Measurements from ENCODE around the gene SMCO2. TPM values are rescaled to one million over a fixed set of nuclear protein-coding genes. Genes with fewer than 3 reads are reported as not detected.
A peak's percentile ranks its signal among the peaks of the same experiment; 100 is the strongest.

The SMCO2 gene
- total RNA-seq, 5 donors from 2014 or later (not counting 1 experiment from before 2014, with no cell fraction given), result not detected

GRCh38 chr12:27431185-27431584 is 15.4 kb upstream of the SMCO2 start:
- H3K4me3 Mint-ChIP-seq, result no peak overlapping the region

DNA sequence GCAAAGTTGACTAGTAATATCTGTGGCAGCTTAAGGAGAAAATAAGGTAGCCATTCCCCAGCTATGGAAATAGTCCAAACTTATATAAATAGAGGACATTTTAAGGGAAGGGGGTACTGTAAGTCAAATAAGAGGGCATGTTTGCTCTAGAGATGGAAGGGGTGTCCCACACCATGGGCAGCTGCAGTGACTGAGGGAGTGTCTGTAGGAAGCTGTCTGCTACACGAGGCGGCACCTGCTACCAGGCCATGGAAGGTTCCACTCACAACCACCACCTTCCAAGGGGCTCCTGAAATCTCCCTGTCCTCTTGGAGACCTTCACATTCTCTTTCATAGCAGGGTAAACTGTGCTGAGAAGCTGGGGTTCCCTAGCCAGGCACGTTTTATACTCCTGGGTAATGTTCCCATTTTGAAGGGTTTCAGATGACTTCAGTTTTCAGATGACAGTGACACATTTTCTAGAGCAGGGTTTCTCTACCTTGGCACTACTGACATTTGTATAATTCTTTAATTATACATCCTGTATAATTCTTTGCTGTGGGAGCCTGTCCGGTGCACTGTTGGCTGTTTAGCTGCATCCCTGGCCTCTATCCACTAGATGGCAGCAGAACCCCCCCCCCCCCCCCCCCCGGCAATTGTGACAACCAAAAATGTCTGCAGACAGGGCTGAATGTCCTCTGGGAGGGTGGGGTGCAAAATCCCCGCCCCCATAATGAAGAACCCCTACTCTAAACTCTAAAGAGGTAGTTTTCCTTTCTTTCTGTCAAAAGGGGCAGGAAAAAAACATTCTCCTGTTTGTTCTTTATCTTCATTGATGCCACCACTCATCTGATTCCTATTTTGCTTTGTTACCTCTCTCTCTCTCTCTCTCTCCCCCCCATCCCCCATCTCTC is 11.6 kb upstream of the SMCO2 start:
- no peaks in the 10 kb centered on the region for H3K9me3 ChIP-seq
- Mint-ChIP-seq H3K27ac (no peak overlapping the region), H3K36me3 (no peaks in the 10 kb centered on the region), H3K9me3 (peaks cover 0 to 4% (median 0%) of the 10 kb centered on the region in 3 donors), H3K4me3 (no peak overlapping the region), H3K27me3 (peaks cover 7 to 20% of the 10 kb centered on the region in 2 donors), H3K4me1 (peaks cover 2 to 16% (median 15%) of the 10 kb centered on the region in 3 donors)
- WGBS (ENCODE audit: insufficient coverage), result 80% methylated on average over 1 of the region's 6 CpGs
- H3K27me3 ChIP-seq (replicated peaks in 1 of 2; ENCODE audit: control insufficient read depth in 2 of 2, extremely low read depth in 1 of 2, insufficient read depth in 2 of 2, low read length in 1 of 2), result peaks cover 0 to 2% of the 10 kb centered on the region in 2 experiments
- peak; percentile 23 to 57 (median 51) for ATAC-seq (replicated peaks in 1 of 4)
- POLR2A ChIA-PET, result interaction anchor here (0.5 to 0.6 kb wide), 2 partner anchors 30 to 146 kb away, joined by 3 to 11 read pairs; no protein-coding TSS in a partner anchor
- H3K4me1 ChIP-seq (ENCODE audit: control insufficient read depth in 1 of 2, extremely low read depth in 1 of 2, insufficient read depth in 2 of 2, low read length in 2 of 2), result no peaks in the 10 kb centered on the region
- peak in 22 of 35 experiments; percentile 1 to 41 (median 4) for DNase-seq
- no peak overlapping the region for H3K4me3 ChIP-seq (ENCODE audit: control insufficient read depth in 1 of 2, extremely low read depth in 1 of 2, low read length in 1 of 2)
- no peaks in the 10 kb centered on the region for H3K36me3 ChIP-seq (ENCODE audit: control insufficient read depth in 2 of 2, extremely low read depth in 1 of 2, insufficient read depth in 1 of 2, low read length in 1 of 2)
- CTCF ChIA-PET, result interaction anchor here (0.6 to 1.7 kb wide), 13 partner anchors 10 to 272 kb away, joined by 3 to 7 read pairs (median 4); no protein-coding TSS in a partner anchor
- no peak overlapping the region for H3K27ac ChIP-seq (ENCODE audit: low read length)

More at GRCh38 chr12:27431185-27431584, 15.4 kb upstream of the SMCO2 start:
- Histone ChIP-seq H3K27me3 (replicated peaks in 1 of 2; ENCODE audit: control insufficient read depth in 2 of 2, extremely low read depth in 1 of 2, insufficient read depth in 2 of 2, low read length in 1 of 2) (peaks cover 0 to 2% of the 10 kb centered on the region in 2 experiments), H3K4me1 (ENCODE audit: control insufficient read depth in 1 of 2, extremely low read depth in 1 of 2, insufficient read depth in 2 of 2, low read length in 2 of 2) (peaks cover 0 to 2% of the 10 kb centered on the region in 2 experiments), H3K4me3 (ENCODE audit: control insufficient read depth in 1 of 2, extremely low read depth in 1 of 2, low read length in 1 of 2) (no peak overlapping the region), H3K27ac (ENCODE audit: low read length) (no peak overlapping the region), H3K9me3 (no peaks in the 10 kb centered on the region), H3K36me3 (ENCODE audit: control insufficient read depth in 2 of 2, extremely low read depth in 1 of 2, insufficient read depth in 1 of 2, low read length in 1 of 2) (no peaks in the 10 kb centered on the region)
- Mint-ChIP-seq H3K36me3 (no peaks in the 10 kb centered on the region), H3K4me1 (peaks cover 2 to 17% (median 15%) of the 10 kb centered on the region in 3 donors), H3K27me3 (peaks cover 0 to 6% of the 10 kb centered on the region in 2 donors), H3K9me3 (peaks cover 0 to 4% (median 0%) of the 10 kb centered on the region in 3 donors), H3K27ac (no peak overlapping the region)
- DNase-seq (no peak), ATAC-seq (replicated peaks in 1 of 4) (no peak)
- WGBS (ENCODE audit: insufficient coverage), result 60% methylated on average over 1 of the region's 4 CpGs
- POLR2A ChIA-PET, result no interaction called here
- CTCF ChIA-PET, result interaction anchor here in 1 of 2 donors (0.5 to 0.7 kb wide), 2 partner anchors 132 to 156 kb away, joined by 4 to 11 read pairs; no protein-coding TSS in a partner anchor

DNA sequence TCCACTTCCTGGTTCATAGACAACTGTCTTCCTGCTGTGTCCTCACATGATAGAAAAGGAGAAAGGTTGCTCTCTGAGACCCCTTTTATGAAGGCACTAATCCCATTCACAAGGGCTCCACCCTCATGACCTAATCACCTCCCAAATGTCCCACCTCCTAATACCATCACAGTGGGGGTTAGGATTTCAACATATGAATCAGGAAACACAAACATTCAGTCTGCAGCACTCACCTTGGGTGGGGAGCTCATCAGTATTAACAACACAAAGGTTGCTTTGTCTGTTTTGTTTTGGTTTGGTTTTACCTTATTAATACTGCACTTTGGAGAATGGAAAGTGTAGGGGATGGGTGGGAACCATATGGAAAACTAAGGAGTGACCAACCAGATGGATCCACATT is 10.5 kb upstream of the SMCO2 start:
- no peak overlapping the region for H3K27ac Mint-ChIP-seq
- peaks cover 2 to 14% (median 12%) of the 10 kb centered on the region in 3 donors for H3K4me1 Mint-ChIP-seq
- no peak for DNase-seq
- CTCF ChIA-PET, result no interaction called here
- POLR2A ChIA-PET, result no interaction called here
- H3K36me3 ChIP-seq (ENCODE audit: control insufficient read depth in 2 of 2, extremely low read depth in 1 of 2, insufficient read depth in 1 of 2, low read length in 1 of 2), result no peaks in the 10 kb centered on the region
- peaks cover 0 to 4% (median 0%) of the 10 kb centered on the region in 3 donors for H3K9me3 Mint-ChIP-seq
- H3K36me3 Mint-ChIP-seq, result no peaks in the 10 kb centered on the region
- H3K4me3 ChIP-seq (ENCODE audit: control insufficient read depth in 1 of 2, extremely low read depth in 1 of 2, low read length in 1 of 2), result no peak overlapping the region
- H3K27me3 ChIP-seq (replicated peaks in 1 of 2; ENCODE audit: control insufficient read depth in 2 of 2, extremely low read depth in 1 of 2, insufficient read depth in 2 of 2, low read length in 1 of 2), result peaks cover 0 to 2% of the 10 kb centered on the region in 2 experiments
- no peak overlapping the region for H3K4me3 Mint-ChIP-seq
- peaks cover 7 to 20% of the 10 kb centered on the region in 2 donors for H3K27me3 Mint-ChIP-seq
- no peaks in the 10 kb centered on the region for H3K4me1 ChIP-seq (ENCODE audit: control insufficient read depth in 1 of 2, extremely low read depth in 1 of 2, insufficient read depth in 2 of 2, low read length in 2 of 2)
- no peaks in the 10 kb centered on the region for H3K9me3 ChIP-seq
- ATAC-seq (replicated peaks in 1 of 4), result no peak
- H3K27ac ChIP-seq (ENCODE audit: low read length), result no peak overlapping the region

GRCh38 chr12:27436768-27437167 is 9.8 kb upstream of the SMCO2 start:
- ATAC-seq (replicated peaks in 1 of 4), result no peak
- POLR2A ChIA-PET, result no interaction called here
- H3K27ac Mint-ChIP-seq, result no peak overlapping the region
- H3K4me3 ChIP-seq (ENCODE audit: control insufficient read depth in 1 of 2, extremely low read depth in 1 of 2, low read length in 1 of 2), result no peak overlapping the region
- H3K27me3 ChIP-seq (replicated peaks in 1 of 2; ENCODE audit: control insufficient read depth in 2 of 2, extremely low read depth in 1 of 2, insufficient read depth in 2 of 2, low read length in 1 of 2), result peaks cover 0 to 2% of the 10 kb centered on the region in 2 experiments
- H3K4me1 Mint-ChIP-seq, result peaks cover 2 to 12% (median 10%) of the 10 kb centered on the region in 3 donors
- H3K27ac ChIP-seq (ENCODE audit: low read length), result no peak overlapping the region
- H3K9me3 Mint-ChIP-seq, result no peaks in the 10 kb centered on the region
- DNase-seq, result no peak
- H3K4me3 Mint-ChIP-seq, result no peak overlapping the region
- H3K9me3 ChIP-seq, result no peaks in the 10 kb centered on the region
- CTCF ChIA-PET, result interaction anchor here in 1 of 2 donors (1.6 kb wide), 1 partner anchor 10 kb away, joined by 5 read pairs; the partner anchor contains the start of gene SMCO2
- no peaks in the 10 kb centered on the region for H3K36me3 ChIP-seq (ENCODE audit: control insufficient read depth in 2 of 2, extremely low read depth in 1 of 2, insufficient read depth in 1 of 2, low read length in 1 of 2)
- H3K27me3 Mint-ChIP-seq, result peaks cover 7 to 20% of the 10 kb centered on the region in 2 donors
- no peaks in the 10 kb centered on the region for H3K36me3 Mint-ChIP-seq
- H3K4me1 ChIP-seq (ENCODE audit: control insufficient read depth in 1 of 2, extremely low read depth in 1 of 2, insufficient read depth in 2 of 2, low read length in 2 of 2), result no peaks in the 10 kb centered on the region
- WGBS (ENCODE audit: insufficient coverage), result no CpG with 5 or more reads among the region's 1 CpG

DNA sequence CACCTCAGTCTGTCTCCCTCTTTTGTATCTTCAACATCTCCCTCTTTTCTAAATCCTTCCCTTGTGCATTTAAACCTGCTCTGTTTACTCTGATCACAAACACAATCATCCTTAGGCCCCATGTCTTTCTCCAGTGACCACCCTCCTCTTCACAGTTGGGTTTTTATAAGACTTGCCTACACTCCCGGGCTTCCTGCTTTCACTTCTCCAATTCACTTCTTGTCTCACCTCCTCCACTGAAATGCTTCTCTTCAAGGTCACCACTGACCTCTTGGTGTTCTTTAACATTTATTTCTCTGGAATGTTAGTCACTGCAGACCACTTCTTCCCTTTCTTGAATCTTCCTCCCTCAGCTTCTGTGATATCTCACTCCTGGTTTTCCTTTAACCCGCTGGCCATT is 8.7 kb upstream of the SMCO2 start:
- Mint-ChIP-seq H3K27ac (no peak overlapping the region), H3K4me3 (no peak overlapping the region), H3K4me1 (peaks cover 2 to 12% (median 10%) of the 10 kb centered on the region in 3 donors), H3K36me3 (no peaks in the 10 kb centered on the region), H3K27me3 (peaks cover 7 to 20% of the 10 kb centered on the region in 2 donors), H3K9me3 (no peaks in the 10 kb centered on the region)
- peaks cover 0 to 2% of the 10 kb centered on the region in 2 experiments for H3K27me3 ChIP-seq (replicated peaks in 1 of 2; ENCODE audit: control insufficient read depth in 2 of 2, extremely low read depth in 1 of 2, insufficient read depth in 2 of 2, low read length in 1 of 2)
- DNase-seq, result no peak
- H3K36me3 ChIP-seq (ENCODE audit: control insufficient read depth in 2 of 2, extremely low read depth in 1 of 2, insufficient read depth in 1 of 2, low read length in 1 of 2), result no peaks in the 10 kb centered on the region
- no peaks in the 10 kb centered on the region for H3K9me3 ChIP-seq
- WGBS (ENCODE audit: insufficient coverage), result 75% methylated on average over 2 of the region's 2 CpGs
- ChIA-PET POLR2A (interaction anchor here in 1 of 2 donors (0.6 kb wide), 1 partner anchor 1584 kb away, joined by 3 read pairs; no protein-coding TSS in a partner anchor), CTCF (interaction anchor here in 1 of 2 donors (1.6 kb wide), 1 partner anchor 9 kb away, joined by 5 read pairs; the partner anchor contains the start of gene SMCO2)
- H3K27ac ChIP-seq (ENCODE audit: low read length), result no peak overlapping the region
- no peak overlapping the region for H3K4me3 ChIP-seq (ENCODE audit: control insufficient read depth in 1 of 2, extremely low read depth in 1 of 2, low read length in 1 of 2)
- ATAC-seq (replicated peaks in 1 of 4), result no peak
- H3K4me1 ChIP-seq (ENCODE audit: control insufficient read depth in 1 of 2, extremely low read depth in 1 of 2, insufficient read depth in 2 of 2, low read length in 2 of 2), result no peaks in the 10 kb centered on the region

DNA sequence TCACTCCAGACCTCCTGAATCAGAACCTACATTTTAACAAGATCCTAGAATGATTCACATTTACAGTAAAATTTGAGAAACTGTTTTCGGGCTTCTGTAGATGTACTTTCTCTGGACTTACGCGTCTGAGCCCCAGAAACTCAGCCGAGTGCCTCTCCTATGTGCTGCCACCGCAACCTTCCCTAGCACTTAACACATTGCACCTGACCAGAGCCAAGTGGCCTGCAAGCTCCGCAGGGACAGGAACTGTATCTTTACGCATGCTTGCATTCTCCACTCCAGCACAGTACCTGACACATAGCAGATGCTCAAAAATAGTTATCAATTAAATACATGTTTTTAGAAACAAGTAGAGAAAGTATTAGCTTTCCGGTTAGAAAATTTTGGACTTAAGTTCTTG is 1.2 kb downstream of the SMCO2 start:
- Mint-ChIP-seq H3K4me3 (no peak overlapping the region), H3K27ac (no peak overlapping the region), H3K4me1 (no peaks in the 10 kb centered on the region), H3K36me3 (no peaks in the 10 kb centered on the region), H3K9me3 (peaks cover 0 to 10% (median 2%) of the 10 kb centered on the region in 3 donors), H3K27me3 (peaks cover 0 to 1% of the 10 kb centered on the region in 2 donors)
- ATAC-seq (replicated peaks in 1 of 4) (no peak), DNase-seq (no peak)
- ChIA-PET POLR2A (no interaction called here), CTCF (interaction anchor here in 1 of 2 donors (0.7 kb wide), 1 partner anchor 49 kb away, joined by 6 read pairs; no protein-coding TSS in a partner anchor)
- Histone ChIP-seq H3K36me3 (ENCODE audit: control insufficient read depth in 2 of 2, extremely low read depth in 1 of 2, insufficient read depth in 1 of 2, low read length in 1 of 2) (no peaks in the 10 kb centered on the region), H3K9me3 (no peaks in the 10 kb centered on the region), H3K4me3 (ENCODE audit: control insufficient read depth in 1 of 2, extremely low read depth in 1 of 2, low read length in 1 of 2) (no peak overlapping the region), H3K27ac (ENCODE audit: low read length) (no peak overlapping the region), H3K27me3 (replicated peaks in 1 of 2; ENCODE audit: control insufficient read depth in 2 of 2, extremely low read depth in 1 of 2, insufficient read depth in 2 of 2, low read length in 1 of 2) (peaks cover 0 to 4% of the 10 kb centered on the region in 2 experiments), H3K4me1 (ENCODE audit: control insufficient read depth in 1 of 2, extremely low read depth in 1 of 2, insufficient read depth in 2 of 2, low read length in 2 of 2) (no peaks in the 10 kb centered on the region)
- WGBS (ENCODE audit: insufficient coverage), result 87% methylated on average over 5 of the region's 8 CpGs
